ENCODE measurements around the gene MYO15B. TPM values are rescaled to one million over a fixed set of nuclear protein-coding genes. Genes with fewer than 3 reads are reported as not detected.

MYO15B gene
- total and polyA plus RNA-seq, 2 donors (not counting 1 experiment from before 2014, with no cell fraction given): 452 to 1,019 TPM

DNA sequence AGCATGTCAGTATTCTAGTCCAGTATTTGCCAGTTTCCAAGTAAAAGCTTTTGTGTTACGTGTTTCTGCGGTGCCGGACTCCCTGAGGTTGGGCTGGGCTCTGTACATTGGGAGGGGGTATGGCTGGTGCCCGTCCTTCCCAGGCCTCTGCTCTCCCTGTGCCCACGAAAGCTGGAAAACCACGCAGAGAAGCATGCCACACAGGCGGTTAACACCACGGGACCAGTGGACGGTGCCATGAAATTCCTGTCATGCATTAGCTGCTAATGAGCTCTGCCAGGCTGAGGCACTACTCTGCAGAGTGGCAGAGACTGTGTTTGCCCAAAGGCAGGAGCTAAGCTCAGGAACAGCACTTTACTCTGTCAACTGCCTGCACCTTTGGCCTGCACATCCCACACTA, 53.7 kb downstream of the MYO15B start:
- no peak overlapping the region for H3K27ac ChIP-seq (ENCODE audit: low read length in 2 of 2)
- H3K27me3 ChIP-seq (replicated peaks in 1 of 4; ENCODE audit: control extremely low read depth in 1 of 4, control insufficient read depth in 3 of 4, insufficient read depth in 4 of 4, low read length in 3 of 4): no peaks in the 10 kb centered on the region
- H3K9me3 ChIP-seq (ENCODE audit: control extremely low read depth in 1 of 3, control insufficient read depth in 2 of 3, insufficient read depth in 1 of 3, low read length in 2 of 3): no peaks in the 10 kb centered on the region
- Mint-ChIP-seq H3K9me3 (ENCODE audit: insufficient read depth) (no peaks in the 10 kb centered on the region), H3K4me1 (peaks cover 9% of the 10 kb centered on the region), H3K4me3 (no peak overlapping the region), H3K27ac (no peak overlapping the region), H3K27me3 (no peaks in the 10 kb centered on the region)
- DNase-seq: no peak
- ChIA-PET POLR2A (no interaction called here), CTCF (interaction anchor here (0.9 to 19.7 kb wide), 4 partner anchors 9 to 106 kb away, joined by 3 to 389 read pairs (median 41); partner anchors contain the start of gene SMIM5)
- no peak overlapping the region for H3K4me2 ChIP-seq (replicated peaks; ENCODE audit: low read depth, low read length, poor library complexity, severe bottlenecking)
- no peak overlapping the region for H3K4me3 ChIP-seq (ENCODE audit: control extremely low read depth in 1 of 5, extremely low read depth in 1 of 5, insufficient read depth in 1 of 5, low read depth in 2 of 5, low read length in 4 of 5)
- peaks cover 2 to 18% of the 10 kb centered on the region in 2 experiments for H3K36me3 ChIP-seq (replicated peaks in 1 of 2; ENCODE audit: control extremely low read depth in 1 of 2, control insufficient read depth in 1 of 2, extremely low read depth in 1 of 2, insufficient read depth in 2 of 2, low read length in 1 of 2)
- H4K20me1 ChIP-seq (ENCODE audit: control insufficient read depth, insufficient read depth, low read length, poor library complexity, severe bottlenecking): no peaks in the 10 kb centered on the region
- no peak for TF ChIP-seq EZH2 (IDR thresholded peaks at IDR 0.05; ENCODE audit: borderline replicate concordance, insufficient read depth, low read depth, low read length, poor library complexity, severe bottlenecking)
- TF ChIP-seq, protein P1, sequence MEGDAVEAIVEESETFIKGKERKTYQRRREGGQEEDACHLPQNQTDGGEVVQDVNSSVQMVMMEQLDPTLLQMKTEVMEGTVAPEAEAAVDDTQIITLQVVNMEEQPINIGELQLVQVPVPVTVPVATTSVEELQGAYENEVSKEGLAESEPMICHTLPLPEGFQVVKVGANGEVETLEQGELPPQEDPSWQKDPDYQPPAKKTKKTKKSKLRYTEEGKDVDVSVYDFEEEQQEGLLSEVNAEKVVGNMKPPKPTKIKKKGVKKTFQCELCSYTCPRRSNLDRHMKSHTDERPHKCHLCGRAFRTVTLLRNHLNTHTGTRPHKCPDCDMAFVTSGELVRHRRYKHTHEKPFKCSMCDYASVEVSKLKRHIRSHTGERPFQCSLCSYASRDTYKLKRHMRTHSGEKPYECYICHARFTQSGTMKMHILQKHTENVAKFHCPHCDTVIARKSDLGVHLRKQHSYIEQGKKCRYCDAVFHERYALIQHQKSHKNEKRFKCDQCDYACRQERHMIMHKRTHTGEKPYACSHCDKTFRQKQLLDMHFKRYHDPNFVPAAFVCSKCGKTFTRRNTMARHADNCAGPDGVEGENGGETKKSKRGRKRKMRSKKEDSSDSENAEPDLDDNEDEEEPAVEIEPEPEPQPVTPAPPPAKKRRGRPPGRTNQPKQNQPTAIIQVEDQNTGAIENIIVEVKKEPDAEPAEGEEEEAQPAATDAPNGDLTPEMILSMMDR (IDR thresholded peaks at IDR 0.05): no peak
- no peak overlapping the region for H3K9ac ChIP-seq (ENCODE audit: low read length)
- H3K4me1 ChIP-seq (ENCODE audit: control insufficient read depth in 2 of 2, insufficient read depth in 2 of 2, low read length in 2 of 2): peaks cover 7 to 9% of the 10 kb centered on the region in 2 donors
- intact Hi-C loops (cut with micrococcal nuclease): no loop called here
- WGBS (ENCODE audit: insufficient coverage): 96% methylated on average over 9 of the region's 9 CpGs
- ATAC-seq (ENCODE audit: low read depth): no peak
- H2AFZ ChIP-seq (ENCODE audit: insufficient read depth, low read depth, low read length, poor library complexity, severe bottlenecking): no peak overlapping the region
- no peaks in the 10 kb centered on the region for H3K79me2 ChIP-seq (ENCODE audit: control insufficient read depth, insufficient read depth, low read length)

DNA sequence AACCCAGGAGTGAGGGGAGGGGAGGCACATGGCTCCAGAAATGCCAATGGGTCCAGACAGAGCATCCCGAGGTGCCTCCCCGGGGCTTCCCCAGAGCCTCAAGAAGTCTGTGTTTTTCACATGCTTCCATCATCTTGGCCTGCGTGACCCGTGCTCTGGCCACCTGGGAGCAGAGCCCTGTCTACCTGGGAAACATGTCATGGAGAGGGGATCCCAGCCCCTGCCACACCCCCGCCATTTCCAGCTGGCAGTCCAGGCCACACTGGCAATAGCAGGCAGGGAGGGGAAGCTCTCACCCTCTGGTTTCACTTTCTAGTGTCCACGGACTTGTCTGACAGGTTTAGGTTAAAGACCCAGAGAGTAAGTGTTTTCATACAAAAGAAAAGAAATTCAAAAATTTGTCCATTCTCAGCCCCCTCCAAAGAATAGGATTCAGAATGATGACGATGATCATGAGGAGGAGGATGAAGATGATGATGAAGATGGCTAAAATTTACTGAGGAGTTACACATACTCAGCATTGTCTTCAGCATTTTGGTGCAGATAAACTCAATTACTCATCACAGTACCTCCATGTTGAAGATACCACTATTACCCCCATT, 54.7 kb downstream of the MYO15B start:
- H3K4me2 ChIP-seq (replicated peaks; ENCODE audit: low read depth, low read length, poor library complexity, severe bottlenecking): no peak overlapping the region
- H3K27ac ChIP-seq (ENCODE audit: low read length in 2 of 2): no peak overlapping the region
- DNase-seq (no peak), ATAC-seq (ENCODE audit: low read depth) (no peak)
- POLR2A ChIA-PET: no interaction called here
- Mint-ChIP-seq H3K9me3 (ENCODE audit: insufficient read depth) (no peaks in the 10 kb centered on the region), H3K4me3 (no peak overlapping the region), H3K27me3 (no peaks in the 10 kb centered on the region), H3K27ac (no peak overlapping the region), H3K4me1 (peaks cover 13% of the 10 kb centered on the region)
- CTCF ChIA-PET: interaction anchor here (0.9 to 19.7 kb wide), 4 partner anchors 10 to 105 kb away, joined by 3 to 389 read pairs (median 41); partner anchors contain the start of gene SMIM5
- no peak overlapping the region for H3K9ac ChIP-seq (ENCODE audit: low read length)
- H4K20me1 ChIP-seq (ENCODE audit: control insufficient read depth, insufficient read depth, low read length, poor library complexity, severe bottlenecking): no peaks in the 10 kb centered on the region
- peaks cover 8 to 12% of the 10 kb centered on the region in 2 donors for H3K4me1 ChIP-seq (ENCODE audit: control insufficient read depth in 2 of 2, insufficient read depth in 2 of 2, low read length in 2 of 2)
- TF ChIP-seq EZH2 (IDR thresholded peaks at IDR 0.05; ENCODE audit: borderline replicate concordance, insufficient read depth, low read depth, low read length, poor library complexity, severe bottlenecking): no peak
- TF ChIP-seq, protein P1 (IDR thresholded peaks at IDR 0.05): no peak
- no peak overlapping the region for H2AFZ ChIP-seq (ENCODE audit: insufficient read depth, low read depth, low read length, poor library complexity, severe bottlenecking)
- H3K27me3 ChIP-seq (replicated peaks in 1 of 4; ENCODE audit: control extremely low read depth in 1 of 4, control insufficient read depth in 3 of 4, insufficient read depth in 4 of 4, low read length in 3 of 4): no peaks in the 10 kb centered on the region
- WGBS (ENCODE audit: insufficient coverage): 92% methylated on average over 4 of the region's 7 CpGs
- no peak overlapping the region for H3K4me3 ChIP-seq (ENCODE audit: control extremely low read depth in 1 of 5, extremely low read depth in 1 of 5, insufficient read depth in 1 of 5, low read depth in 2 of 5, low read length in 4 of 5)
- intact Hi-C loops (cut with micrococcal nuclease): no loop called here
- no peaks in the 10 kb centered on the region for H3K79me2 ChIP-seq (ENCODE audit: control insufficient read depth, insufficient read depth, low read length)
- H3K36me3 ChIP-seq (replicated peaks in 1 of 2; ENCODE audit: control extremely low read depth in 1 of 2, control insufficient read depth in 1 of 2, extremely low read depth in 1 of 2, insufficient read depth in 2 of 2, low read length in 1 of 2): peaks cover 2 to 18% of the 10 kb centered on the region in 2 experiments
- no peaks in the 10 kb centered on the region for H3K9me3 ChIP-seq (ENCODE audit: control extremely low read depth in 1 of 3, control insufficient read depth in 2 of 3, insufficient read depth in 1 of 3, low read length in 2 of 3)
